PC-3 (cell line): ENCODE results near the gene GALNT18. TPM values are rescaled to one million over a fixed set of nuclear protein-coding genes. Genes with fewer than 3 reads are reported as not detected.

Experiments
- ATAC-seq: fragments of 200-7000 bp; cut with Tn5 transposase; 2 replicates; pipeline ENCODE4 v1.9.1; 2020; ENCODE audit warnings: mild to moderate bottlenecking, moderate library complexity
- BruUV-seq: library from RNA; stranded (reverse); fragments of 400-500 nt; replicated peaks from 2 replicates; lab custom pipeline; 2021; lab: Mats Ljungman, UMichigan
- CTCF ChIA-PET: fragments of 300-600 bp; sonication (Branson Sonifier 250); formaldehyde crosslinking; loops from one replicate; lab custom pipeline; 2022; ENCODE audit warnings: antibody characterized with exemption; lab: Charles Lee
- POLR2A ChIA-PET: fragments of 300-600 bp; sonication (Branson Sonifier 250); formaldehyde crosslinking; loops from one replicate; lab custom pipeline; 2022; ENCODE audit warnings: antibody characterized with exemption; ENCODE audit not compliant: unreplicated experiment; lab: Charles Lee
- DNase-seq: peaks from one replicate; pipeline ENCODE4 v3.0.0-alpha.2; 2015
- H2AFZ ChIP-seq: fragments of 300-600 bp; sonication (generic); 2 replicates; pipeline ENCODE4 v1.6.0; 2016; ENCODE audit warnings: antibody characterized with exemption, low read length
- H3F3A ChIP-seq: fragments of 300-600 bp; sonication (generic); one replicate; pipeline ENCODE4 v1.6.0; 2017; ENCODE audit warnings: antibody characterized with exemption, low read length, control low read depth, mild to moderate bottlenecking; ENCODE audit not compliant: unreplicated experiment
- H3K27ac ChIP-seq: fragments of 300-600 bp; sonication (generic); 2 replicates; pipeline ENCODE4 v1.5.1; 2016; ENCODE audit warnings: mild to moderate bottlenecking, low read length
- H3K27me3 ChIP-seq: fragments of 300-600 bp; sonication (generic); 2 replicates; pipeline ENCODE4 v1.6.1; 2016; ENCODE audit warnings: low read length, mixed read lengths
- H3K36me3 ChIP-seq: fragments of 300-600 bp; sonication (generic); 2 replicates; pipeline ENCODE4 v1.6.1; 2016; ENCODE audit warnings: low read depth, mixed run types, low read length, mixed read lengths
- H3K4me1 ChIP-seq: fragments of 300-600 bp; sonication (generic); 2 replicates; pipeline ENCODE4 v1.5.1; 2016; ENCODE audit warnings: low read length; ENCODE audit not compliant: insufficient read depth
- H3K4me2 ChIP-seq: fragments of 300-600 bp; sonication (generic); 2 replicates; pipeline ENCODE4 v1.6.0; 2016; ENCODE audit warnings: low read length
- H3K4me3 ChIP-seq: fragments of 300-600 bp; sonication (generic); 2 replicates; pipeline ENCODE4 v1.5.1; 2016; ENCODE audit warnings: mild to moderate bottlenecking, low read length, mixed read lengths
- H3K79me2 ChIP-seq: fragments of 300-600 bp; sonication (generic); 2 replicates; pipeline ENCODE4 v1.6.1; 2017; ENCODE audit warnings: low read length, mixed read lengths
- H3K9ac ChIP-seq: fragments of 300-600 bp; sonication (generic); 2 replicates; pipeline ENCODE4 v1.6.0; 2016; ENCODE audit warnings: mild to moderate bottlenecking, low read length
- H3K9me2 ChIP-seq: fragments of 300-600 bp; sonication (generic); replicated peaks from 2 replicates; pipeline ENCODE4 v1.6.1; 2016; ENCODE audit warnings: mixed run types, low read length, mixed read lengths
- H3K9me3 ChIP-seq: fragments of 300-600 bp; sonication (generic); 2 replicates; pipeline ENCODE4 v1.6.1; 2016; ENCODE audit warnings: low read length, mixed read lengths
- H4K20me1 ChIP-seq: fragments of 300-600 bp; sonication (generic); 2 replicates; pipeline ENCODE4 v1.6.1; 2016; ENCODE audit warnings: low read length, mixed read lengths
- CTCF ChIP-seq: fragments of 300-600 bp; sonication (generic); conservative IDR thresholded peaks from 2 replicates; pipeline ENCODE4 v1.5.1; 2017; ENCODE audit warnings: antibody characterized with exemption, low read depth, mild to moderate bottlenecking, low read length
- EZH2 ChIP-seq: fragments of 300-600 bp; sonication (generic); IDR thresholded peaks from one replicate; pipeline ENCODE4 v1.6.1; 2017; ENCODE audit warnings: antibody characterized with exemption, mild to moderate bottlenecking, low read length; ENCODE audit not compliant: unreplicated experiment
- EZH2phosphoT487 ChIP-seq: fragments of 300-600 bp; sonication (generic); IDR thresholded peaks from 2 replicates; pipeline ENCODE4 v1.6.1; 2018; ENCODE audit warnings: mild to moderate bottlenecking, antibody characterized with exemption, low read length, borderline replicate concordance
- intact Hi-C: fragments of 100-400 bp; cut with micrococcal nuclease; formaldehyde crosslinking; loops from 2 replicates; pipeline ENCODE4 v1.9.0; 2023
- total RNA-seq: library from RNA; depleted of rRNA; stranded (reverse); fragments of >200 nt; gene quantifications from 2 replicates; pipeline ENCODE4 v1.2.3, GENCODE V29; 2014

Gene GALNT18
- total RNA-seq, 1 experiment from 2014 or later = 34.5 TPM

- Histone ChIP-seq H3K4me1 (peaks cover 4% of the 10 kb centered on the region), H3K9me2 (no peaks in the 10 kb centered on the region), H3K9me3 (no peaks in the 10 kb centered on the region), H3K36me3 (no peaks in the 10 kb centered on the region), H3F3A (no peaks in the 10 kb centered on the region), H2AFZ (no peak overlapping the region), H4K20me1 (no peaks in the 10 kb centered on the region), H3K9ac (no peak overlapping the region), H3K79me2 (no peaks in the 10 kb centered on the region), H3K4me2 (no peak overlapping the region), H3K27me3 (no peaks in the 10 kb centered on the region), H3K4me3 (no peak overlapping the region), H3K27ac (no peak overlapping the region)
- no TSS peak for BruUV-seq
- ChIA-PET CTCF (no interaction called here), POLR2A (no interaction called here)
- TF ChIP-seq CTCF = no peak
- no peak for TF ChIP-seq EZH2phosphoT487
- no peak for TF ChIP-seq EZH2
- DNase-seq (no peak), ATAC-seq (no peak)
- intact Hi-C loops = no loop called here
Observed at GRCh38 chr11:11397036-11397415, 224.8 kb downstream of the GALNT18 start.

GRCh38 chr11:11396301-11397035, 225.3 kb downstream of the GALNT18 start:
- no peaks in the 10 kb centered on the region for H3K27me3 ChIP-seq
- intact Hi-C loops = no loop called here

More at GRCh38 chr11:11396301-11397035, 225.3 kb downstream of the GALNT18 start:
- Histone ChIP-seq H2AFZ (no peak overlapping the region), H3K27ac (no peak overlapping the region), H3K9me3 (no peaks in the 10 kb centered on the region), H3K79me2 (no peaks in the 10 kb centered on the region), H3K36me3 (no peaks in the 10 kb centered on the region), H3K4me2 (no peak overlapping the region), H4K20me1 (no peaks in the 10 kb centered on the region), H3F3A (no peaks in the 10 kb centered on the region), H3K9me2 (no peaks in the 10 kb centered on the region), H3K4me1 (peaks cover 10% of the 10 kb centered on the region), H3K4me3 (no peak overlapping the region), H3K9ac (no peak overlapping the region)
- DNase-seq (no peak), ATAC-seq (no peak)
- no TSS peak for BruUV-seq
- no peak for TF ChIP-seq EZH2
- no peak for TF ChIP-seq CTCF
- TF ChIP-seq EZH2phosphoT487 = no peak
- POLR2A ChIA-PET = no interaction called here
- CTCF ChIA-PET = interaction anchor here (0.7 kb wide), 1 partner anchor 13 kb away, joined by 3 read pairs; no protein-coding TSS in a partner anchor
